Measurements from ENCODE around the gene CACFD1.

DNA sequence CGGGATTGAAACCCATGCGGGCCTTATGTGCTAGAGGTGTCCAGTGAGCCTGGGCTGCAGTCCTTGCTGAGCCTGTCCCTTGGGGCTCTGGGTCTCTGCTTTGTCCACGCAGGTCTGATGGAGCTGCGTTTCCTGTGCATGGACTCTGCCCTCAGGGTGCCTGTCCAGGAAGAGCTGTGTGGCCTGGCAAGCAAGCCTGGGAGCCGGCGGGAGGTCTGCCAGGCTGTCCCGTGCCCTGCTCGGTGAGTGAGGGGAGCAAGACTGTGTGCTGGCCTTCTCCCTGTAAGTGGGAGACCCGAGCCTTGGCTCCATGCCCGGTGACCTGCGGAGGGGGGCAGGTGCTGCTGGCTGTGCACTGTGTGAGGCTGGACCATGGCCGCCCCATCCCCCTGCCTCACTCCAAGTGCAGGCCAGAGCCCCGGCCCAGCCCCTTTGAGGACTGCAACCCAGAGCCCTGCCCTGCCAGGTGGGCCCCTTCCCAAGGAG is 11.2 kb upstream of the CACFD1 start:
- TF ChIP-seq, protein P1, sequence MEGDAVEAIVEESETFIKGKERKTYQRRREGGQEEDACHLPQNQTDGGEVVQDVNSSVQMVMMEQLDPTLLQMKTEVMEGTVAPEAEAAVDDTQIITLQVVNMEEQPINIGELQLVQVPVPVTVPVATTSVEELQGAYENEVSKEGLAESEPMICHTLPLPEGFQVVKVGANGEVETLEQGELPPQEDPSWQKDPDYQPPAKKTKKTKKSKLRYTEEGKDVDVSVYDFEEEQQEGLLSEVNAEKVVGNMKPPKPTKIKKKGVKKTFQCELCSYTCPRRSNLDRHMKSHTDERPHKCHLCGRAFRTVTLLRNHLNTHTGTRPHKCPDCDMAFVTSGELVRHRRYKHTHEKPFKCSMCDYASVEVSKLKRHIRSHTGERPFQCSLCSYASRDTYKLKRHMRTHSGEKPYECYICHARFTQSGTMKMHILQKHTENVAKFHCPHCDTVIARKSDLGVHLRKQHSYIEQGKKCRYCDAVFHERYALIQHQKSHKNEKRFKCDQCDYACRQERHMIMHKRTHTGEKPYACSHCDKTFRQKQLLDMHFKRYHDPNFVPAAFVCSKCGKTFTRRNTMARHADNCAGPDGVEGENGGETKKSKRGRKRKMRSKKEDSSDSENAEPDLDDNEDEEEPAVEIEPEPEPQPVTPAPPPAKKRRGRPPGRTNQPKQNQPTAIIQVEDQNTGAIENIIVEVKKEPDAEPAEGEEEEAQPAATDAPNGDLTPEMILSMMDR (IDR thresholded peaks at IDR 0.05): no peak
- TF ChIP-seq POLR2A (IDR thresholded peaks at IDR 0.05): no peak

Measured in testis (tissue), 2 donors.